Measurements from ENCODE around the gene LAYN.

LAYN gene, protein sequence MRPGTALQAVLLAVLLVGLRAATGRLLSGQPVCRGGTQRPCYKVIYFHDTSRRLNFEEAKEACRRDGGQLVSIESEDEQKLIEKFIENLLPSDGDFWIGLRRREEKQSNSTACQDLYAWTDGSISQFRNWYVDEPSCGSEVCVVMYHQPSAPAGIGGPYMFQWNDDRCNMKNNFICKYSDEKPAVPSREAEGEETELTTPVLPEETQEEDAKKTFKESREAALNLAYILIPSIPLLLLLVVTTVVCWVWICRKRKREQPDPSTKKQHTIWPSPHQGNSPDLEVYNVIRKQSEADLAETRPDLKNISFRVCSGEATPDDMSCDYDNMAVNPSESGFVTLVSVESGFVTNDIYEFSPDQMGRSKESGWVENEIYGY

GRCh38 chr11:111540114-111540936 is at the start of gene LAYN:
Gene LAYN, plus strand, starts transcription at chr11:111540720. Its CDS starts 124 bp downstream, at chr11:111540844.
- peak; percentile 81 for DNase-seq

DNA sequence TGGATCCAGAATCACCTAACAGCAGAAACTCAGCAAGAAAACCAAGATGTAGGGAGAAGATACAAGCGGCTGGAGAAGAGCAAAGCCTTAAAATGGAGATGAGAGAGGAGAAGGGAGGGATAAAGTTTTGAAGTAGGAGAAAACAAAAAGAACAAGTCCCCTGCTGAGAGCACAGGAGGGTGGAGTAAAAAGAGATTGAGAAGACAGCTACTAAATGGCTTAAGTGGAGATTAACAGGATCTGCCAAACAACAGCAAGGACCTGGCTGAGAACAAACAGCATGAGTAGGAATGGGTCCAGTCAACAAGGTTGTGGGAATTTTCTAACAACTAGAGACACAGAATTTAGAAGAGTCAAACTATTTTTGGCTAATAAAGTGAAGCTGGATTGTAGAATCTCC is 46.5 kb upstream of the LAYN start:
- peak; percentile 81 for DNase-seq

- no peak for DNase-seq
Measured at GRCh38 chr11:111499483-111499882, 41.0 kb upstream of the LAYN start.

- DNase-seq, result no peak
Measured at GRCh38 chr11:111500481-111500880, 40.0 kb upstream of the LAYN start.

GRCh38 chr11:111502611-111503010 is 37.9 kb upstream of the LAYN start:
- no peak for DNase-seq

DNA sequence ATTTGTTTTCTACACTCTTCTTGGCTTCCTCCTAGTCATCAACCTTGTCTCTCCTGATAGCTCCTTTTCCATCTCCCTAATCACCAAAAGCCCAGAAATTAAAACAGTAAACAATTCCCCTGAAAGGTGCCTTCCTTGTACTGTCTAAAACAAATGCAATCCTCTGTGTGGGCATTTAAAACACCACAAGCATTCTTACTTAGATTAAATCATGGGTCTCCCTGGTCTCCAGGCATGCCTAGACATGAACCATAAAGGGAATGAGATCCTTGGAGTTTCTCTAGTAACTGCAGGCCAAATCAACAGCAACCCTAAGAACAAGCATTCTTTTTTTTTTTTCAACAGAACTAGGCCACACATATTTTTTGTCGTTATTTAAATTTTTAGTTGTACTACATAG is 30.2 kb upstream of the LAYN start:
- DNase-seq, result no peak

GRCh38 chr11:111512296-111513239 is 28.0 kb upstream of the LAYN start, which contains the start of gene BTG4:
Gene BTG4, minus strand, starts transcription at chr11:111512386. Its CDS starts 13,610 bp downstream, at chr11:111498776.
- no peak for DNase-seq

- no peak for DNase-seq
Measured at GRCh38 chr11:111513240-111513605, 27.3 kb upstream of the LAYN start.

- DNase-seq, result peak; percentile 8
Measured at GRCh38 chr11:111514216-111515031, 26.1 kb upstream of the LAYN start, which contains the start of gene HOATZ. Gene HOATZ, plus strand, starts transcription at chr11:111514778. Its CDS starts 7 bp downstream, at chr11:111514785.

DNA sequence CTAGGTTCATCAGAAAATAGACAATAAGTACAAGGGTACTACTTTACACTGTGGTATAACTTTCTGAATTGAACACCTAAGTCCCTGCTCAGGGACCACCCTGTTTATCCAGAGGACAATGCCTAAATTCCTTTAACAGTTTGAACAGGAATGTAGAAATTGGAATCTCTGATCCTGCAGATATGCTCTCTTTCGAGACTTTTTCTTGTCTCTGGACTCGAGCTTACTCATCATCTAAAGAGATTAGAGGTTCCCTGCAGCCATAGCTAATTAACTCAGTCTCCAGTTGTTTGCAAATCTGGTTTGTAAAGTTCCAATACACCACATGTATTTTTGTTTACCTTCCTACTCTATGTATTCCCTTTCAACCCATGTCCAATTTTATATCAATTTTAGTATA is 24.9 kb upstream of the LAYN start:
- peak; percentile 61 for DNase-seq

DNA sequence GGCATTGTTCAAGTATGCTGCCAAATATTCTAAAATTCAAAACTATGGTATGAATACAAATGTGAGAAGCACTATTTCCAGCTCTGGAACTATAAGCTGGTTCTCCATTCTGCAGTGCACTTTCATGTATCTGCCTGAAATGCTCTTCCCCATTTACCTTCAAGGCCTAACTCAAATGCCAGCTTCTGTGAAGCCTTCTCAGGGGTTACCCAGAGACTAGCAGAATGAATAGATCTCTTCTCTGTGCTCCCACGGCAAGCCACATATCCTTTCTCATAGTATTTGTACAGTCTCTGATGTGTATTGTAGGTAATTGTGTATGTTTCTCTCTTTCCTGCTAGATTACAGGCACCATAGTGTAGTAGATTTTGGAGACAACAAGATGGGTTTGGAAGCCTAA is 21.9 kb upstream of the LAYN start:
- no peak for DNase-seq

DNA sequence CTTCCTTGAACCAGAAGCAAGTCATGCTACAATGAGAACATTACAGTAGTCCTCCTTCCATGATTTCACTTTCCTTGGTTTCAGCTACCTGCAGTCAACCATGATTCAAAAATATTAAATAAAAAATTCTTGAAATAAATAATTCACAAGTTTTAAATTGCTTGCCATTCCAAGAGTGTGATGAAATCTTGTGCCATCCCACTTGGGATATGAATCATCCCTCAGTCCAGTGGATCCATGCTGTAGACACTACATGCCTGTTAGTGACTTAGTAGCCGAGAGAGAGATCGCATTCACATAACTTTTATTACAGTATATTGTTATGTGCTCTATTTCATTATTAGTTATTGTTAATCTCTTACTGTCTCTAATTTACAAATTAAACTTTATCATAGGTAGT is 20.0 kb upstream of the LAYN start:
- no peak for DNase-seq

- no peak for DNase-seq
Measured at GRCh38 chr11:111521135-111521534, 19.4 kb upstream of the LAYN start.

DNA sequence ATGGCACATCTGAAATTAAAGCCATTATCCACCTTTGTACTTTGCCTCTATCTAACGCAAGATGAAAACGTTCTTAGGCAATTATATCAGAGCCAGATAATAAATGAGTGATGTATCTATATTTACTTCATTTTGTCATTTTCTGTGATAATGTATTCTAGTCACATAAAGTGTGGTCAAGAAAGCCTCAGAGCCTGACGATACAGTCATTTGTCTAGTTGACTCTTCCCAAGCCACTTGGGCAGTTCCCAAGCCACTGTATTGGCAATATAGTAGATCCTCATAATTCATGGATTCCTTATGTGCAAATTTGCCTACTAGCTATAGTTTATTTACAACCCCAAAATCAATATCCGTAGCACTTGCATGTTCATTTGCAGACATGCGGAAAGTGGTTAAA is 18.1 kb upstream of the LAYN start:
- DNase-seq, result no peak

DNA sequence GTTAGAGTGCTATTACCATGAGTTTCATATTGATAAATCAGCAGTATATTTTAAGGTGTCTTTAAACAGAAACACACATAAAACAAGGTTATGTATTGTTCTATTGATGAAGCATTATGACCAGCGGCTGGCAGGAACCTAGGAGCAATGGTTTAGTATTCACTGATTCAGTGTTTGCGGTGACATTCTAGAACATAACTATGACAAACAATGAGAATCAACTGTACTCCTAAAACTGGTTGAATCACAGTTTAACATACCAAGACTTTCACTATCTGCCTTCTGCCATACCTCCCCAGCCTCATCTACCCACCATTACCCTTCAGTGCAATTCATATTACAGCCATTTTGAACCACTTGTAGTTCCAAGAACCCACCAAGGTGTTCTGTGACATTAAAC is 17.2 kb upstream of the LAYN start:
- DNase-seq, result no peak

GRCh38 chr11:111524056-111524455 is 16.5 kb upstream of the LAYN start:
- DNase-seq, result no peak

DNA sequence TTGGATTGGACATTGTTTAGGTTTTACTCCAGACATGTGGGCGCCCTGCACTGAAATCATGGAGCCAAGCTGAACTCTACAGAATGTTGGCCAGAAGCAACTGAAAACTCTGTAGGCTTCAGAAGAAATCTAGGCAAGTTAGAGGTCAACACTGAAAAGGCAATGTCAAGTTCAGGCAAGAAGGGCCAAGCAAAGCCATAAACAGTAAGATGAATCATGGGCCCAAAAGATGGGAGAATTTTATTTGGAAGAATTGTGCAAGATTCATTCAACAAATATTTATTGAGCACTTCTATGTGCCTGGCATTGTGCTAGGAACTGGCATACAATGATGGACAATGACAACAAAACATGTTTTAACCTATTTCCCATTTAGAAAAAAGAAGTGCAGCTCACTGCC is 15.1 kb upstream of the LAYN start:
- no peak for DNase-seq

- peak; percentile 9 for DNase-seq
Measured at GRCh38 chr11:111526501-111526900, 14.0 kb upstream of the LAYN start.

GRCh38 chr11:111527279-111527678 is 13.2 kb upstream of the LAYN start:
- DNase-seq, result no peak

- DNase-seq, result peak; percentile 57
Measured at GRCh38 chr11:111528557-111528956, 12.0 kb upstream of the LAYN start.

GRCh38 chr11:111530091-111530490 is 10.4 kb upstream of the LAYN start:
- DNase-seq, result no peak

GRCh38 chr11:111531136-111531535 is 9.4 kb upstream of the LAYN start:
- DNase-seq, result no peak

Data from NCI-H82 (cell line).